ENCODE results near the gene AGAP5.
A peak's percentile ranks its signal among the peaks of the same experiment; 100 is the strongest.

Gene AGAP5

GRCh38 chr10:73625004-73625883 is 72.7 kb downstream of the AGAP5 start:
- DNase-seq, result peak; percentile 21 to 74 (median 64)

Measured in NCI-H1417 (cell line).